ENCODE results near the gene NOS2.
"Not testable (repeated sequence)": the region's sequence is repeated elsewhere in the genome, so short reads cannot be mapped to it uniquely, and the experiment has no call there.

NOS2 gene

GRCh38 chr17:27783440-27784350 lies 16.6 kb downstream of the NOS2 start:
- DNase-seq, result no peak

- no peak for DNase-seq
Measured at GRCh38 chr17:27782791-27783206, 17.5 kb downstream of the NOS2 start.

- DNase-seq, result no peak
Measured at GRCh38 chr17:27780828-27781404, 19.4 kb downstream of the NOS2 start.

GRCh38 chr17:27780092-27780827 lies 20.1 kb downstream of the NOS2 start:
- DNase-seq, result no peak

- DNase-seq, result no peak
Measured at GRCh38 chr17:27778183-27778582, 22.1 kb downstream of the NOS2 start.

GRCh38 chr17:27776882-27777624 lies 23.3 kb downstream of the NOS2 start:
- no peak for DNase-seq

GRCh38 chr17:27771586-27771985 lies 28.7 kb downstream of the NOS2 start:
- DNase-seq, result no peak

- DNase-seq, result no peak
Measured at GRCh38 chr17:27770877-27771276, 29.5 kb downstream of the NOS2 start.

- DNase-seq, result no peak
Measured at GRCh38 chr17:27768858-27769410, 31.4 kb downstream of the NOS2 start.

- DNase-seq, result no peak
Measured at GRCh38 chr17:27766438-27766837, 33.9 kb downstream of the NOS2 start.

- no peak for DNase-seq
Measured at GRCh38 chr17:27765353-27765752, 35.0 kb downstream of the NOS2 start.

- DNase-seq, result no peak
Measured at GRCh38 chr17:27764589-27764988, 35.7 kb downstream of the NOS2 start.

- no peak for DNase-seq
Measured at GRCh38 chr17:27762527-27763305, 37.6 kb downstream of the NOS2 start.

- DNase-seq, result not testable (repeated sequence)
Measured at GRCh38 chr17:27760931-27761330, 39.4 kb downstream of the NOS2 start.

GRCh38 chr17:27760069-27760885 lies 40.1 kb downstream of the NOS2 start:
- peak; percentile 76 for DNase-seq

- no peak for DNase-seq
Measured at GRCh38 chr17:27759528-27759927, 40.8 kb downstream of the NOS2 start.

- DNase-seq, result peak; percentile 61
Measured at GRCh38 chr17:27756467-27757371, 43.6 kb downstream of the NOS2 start.

- DNase-seq, result no peak
Measured at GRCh38 chr17:27755706-27756466, 44.4 kb downstream of the NOS2 start.

GRCh38 chr17:27754549-27754948 lies 45.8 kb downstream of the NOS2 start:
- no peak for DNase-seq
